Lung (tissue), 12 donors: ENCODE measurements around the gene CCNL1. TPM values are rescaled to one million over a fixed set of nuclear protein-coding genes. Genes with fewer than 3 reads are reported as not detected.

Source experiments
- ATAC-seq: fragments of 200-7000 bp; cut with Tn5 transposase; one replicate; pipeline ENCODE4 v1.9.1; 2020; ENCODE audit warnings: moderate number of reproducible peaks; ENCODE audit not compliant: insufficient read depth, low FRiP score
- DNase-seq, 3 donors: peaks; one replicate each; pipeline ENCODE4 v3.0.0-alpha.2; 2013 to 2017
- H3K27ac ChIP-seq, 2 donors: one replicate each; pipeline ENCODE4 v1.5.1; 2013; ENCODE audit warnings: mild to moderate bottlenecking in 2 of 2, moderate library complexity in 2 of 2, control low read depth in 1 of 2, inconsistent platforms in 1 of 2, low read depth in 1 of 2, low read length in 1 of 2
- H3K27me3 ChIP-seq, 3 donors: one replicate each; pipeline ENCODE4 v1.5.1; 2013; ENCODE audit warnings: low read length in 2 of 3; ENCODE audit not compliant: control insufficient read depth in 3 of 3, insufficient read depth in 3 of 3
- H3K36me3 ChIP-seq, 4 donors: one replicate each; pipeline ENCODE4 v1.5.1; 2013; ENCODE audit warnings: low read length in 4 of 4, mild to moderate bottlenecking in 1 of 4, moderate library complexity in 1 of 4; ENCODE audit not compliant: control insufficient read depth in 4 of 4, insufficient read depth in 4 of 4
- H3K4me1 ChIP-seq, 5 donors: one replicate each; pipeline ENCODE4 v1.5.1; 2013; ENCODE audit warnings: low read length in 5 of 5, mild to moderate bottlenecking in 2 of 5, moderate library complexity in 1 of 5; ENCODE audit not compliant: control insufficient read depth in 5 of 5, insufficient read depth in 5 of 5
- H3K4me3 ChIP-seq: one replicate; pipeline ENCODE4 v1.5.1; 2013; ENCODE audit warnings: mild to moderate bottlenecking, control low read depth, moderate library complexity
- H3K9ac ChIP-seq, 2 donors: one replicate each; pipeline ENCODE4 v1.5.1; 2013; ENCODE audit warnings: low read length in 2 of 2, control low read depth in 1 of 2; ENCODE audit not compliant: insufficient read depth in 1 of 2
- H3K9me3 ChIP-seq, 4 donors: one replicate each; pipeline ENCODE4 v1.5.1; 2013; ENCODE audit warnings: low read length in 3 of 4, mild to moderate bottlenecking in 1 of 4, moderate library complexity in 1 of 4; ENCODE audit not compliant: control insufficient read depth in 4 of 4, insufficient read depth in 3 of 4
- CTCF ChIP-seq: IDR thresholded peaks from 2 replicates; pipeline ENCODE4 v1.5.1; 2012; ENCODE audit warnings: mild to moderate bottlenecking; ENCODE audit errors: control extremely low read depth, extremely low read depth
- WGBS, 2 donors: extraction: QIAGEN DNeasy Blood & Tissue Kit; methylation state at CpG; one replicate each; pipeline ENCODE4 v1.1.7; 2013; 5-methylcytosine and 5-hydroxymethylcytosine counted together
- polyA plus RNA-seq, 2 donors: library from polyadenylated mRNA; stranded (reverse); fragments of 200-250 nt; gene quantifications; one replicate each; pipeline ENCODE4 v1.2.1, GENCODE V29; 2013
- total RNA-seq, 2 donors: library from RNA; depleted of rRNA in 1 of 2; stranded (reverse); fragments of >200 nt in 1 of 2; gene quantifications; one replicate each; pipeline ENCODE4 v1.2.1, GENCODE V29; 2014 to 2021
- donor health status: control.
- donor health status: control.
- donor health status: Bipolar disorder and iron deficiency.
- donor health status: healthy.
- donor health status: DM: yes; HTN: yes; CAD: no.

CCNL1 gene
- total and polyA plus RNA-seq, 4 donors: 91.1 to 383 (median 110) TPM

- no peak for TF ChIP-seq CTCF
- ATAC-seq (no peak), DNase-seq (peak in 2 of 3 donors; percentile 47 to 51)
- Histone ChIP-seq H3K36me3 (no peaks in the 10 kb centered on the region), H3K27me3 (no peaks in the 10 kb centered on the region), H3K9ac (no peak overlapping the region), H3K9me3 (no peaks in the 10 kb centered on the region), H3K4me1 (peaks cover 0 to 32% (median 5%) of the 10 kb centered on the region in 5 donors), H3K27ac (peak overlapping the region in 1 of 2 donors; percentile 84), H3K4me3 (no peak overlapping the region)
- WGBS, 2 donors: 62 to 77% methylated on average over 6 of the region's 6 CpGs
Measured at GRCh38 chr3:157110761-157111278, 49.1 kb downstream of the CCNL1 start.

- Histone ChIP-seq H3K27me3 (no peaks in the 10 kb centered on the region), H3K36me3 (no peaks in the 10 kb centered on the region), H3K27ac (peak overlapping the region in 1 of 2 donors; percentile 84), H3K4me1 (peaks cover 0 to 32% (median 5%) of the 10 kb centered on the region in 5 donors), H3K4me3 (no peak overlapping the region), H3K9me3 (peaks cover 0 to 2% (median 0%) of the 10 kb centered on the region in 4 donors), H3K9ac (no peak overlapping the region)
- no peak for TF ChIP-seq CTCF
- no peak for DNase-seq
- ATAC-seq: no peak
- 84 to 90% methylated on average over 7 of the region's 7 CpGs for WGBS, 2 donors
Measured at GRCh38 chr3:157109267-157110141, 50.4 kb downstream of the CCNL1 start.

GRCh38 chr3:157107644-157108133 lies 52.3 kb downstream of the CCNL1 start:
- WGBS, 2 donors: 72 to 80% methylated on average over 5 of the region's 5 CpGs
- Histone ChIP-seq H3K9ac (no peak overlapping the region), H3K4me1 (peaks cover 0 to 32% (median 5%) of the 10 kb centered on the region in 5 donors), H3K36me3 (no peaks in the 10 kb centered on the region), H3K4me3 (no peak overlapping the region), H3K27me3 (no peaks in the 10 kb centered on the region), H3K9me3 (peaks cover 0 to 2% (median 0%) of the 10 kb centered on the region in 4 donors), H3K27ac (peak overlapping the region in 1 of 2 donors; percentile 75)
- DNase-seq: no peak
- ATAC-seq: no peak
- TF ChIP-seq CTCF: no peak
